NK-92 (cell line): Measurements from ENCODE around the gene SLC2A13.
"Not testable (repeated sequence)": the region's sequence is repeated elsewhere in the genome, so short reads cannot be mapped to it uniquely, and the experiment has no call there.

Experiments
- DNase-seq: peaks from one replicate; lab custom pipeline; 2025; ENCODE audit not compliant: unreplicated experiment; lab: John Stamatoyannopoulos, UW

SLC2A13 gene

DNA sequence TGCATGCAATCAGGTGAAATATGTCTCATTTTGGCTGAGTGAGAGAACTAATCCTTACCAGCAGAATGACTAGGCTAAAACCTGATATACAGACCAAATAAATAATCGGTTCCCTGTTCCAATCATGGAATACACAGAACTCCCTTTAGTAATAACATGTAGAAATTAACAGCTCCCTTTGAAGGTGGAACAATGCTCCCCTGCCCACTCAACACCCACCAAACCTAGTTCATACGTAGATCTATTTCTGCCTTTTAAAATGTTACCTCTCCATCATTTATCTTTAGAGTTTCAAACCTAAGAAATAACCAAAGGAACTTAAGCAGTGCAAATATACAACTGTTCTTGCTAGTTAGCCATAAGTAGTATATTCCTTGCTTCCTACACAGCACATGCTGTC is 332.6 kb downstream of the SLC2A13 start:
- DNase-seq: no peak

DNA sequence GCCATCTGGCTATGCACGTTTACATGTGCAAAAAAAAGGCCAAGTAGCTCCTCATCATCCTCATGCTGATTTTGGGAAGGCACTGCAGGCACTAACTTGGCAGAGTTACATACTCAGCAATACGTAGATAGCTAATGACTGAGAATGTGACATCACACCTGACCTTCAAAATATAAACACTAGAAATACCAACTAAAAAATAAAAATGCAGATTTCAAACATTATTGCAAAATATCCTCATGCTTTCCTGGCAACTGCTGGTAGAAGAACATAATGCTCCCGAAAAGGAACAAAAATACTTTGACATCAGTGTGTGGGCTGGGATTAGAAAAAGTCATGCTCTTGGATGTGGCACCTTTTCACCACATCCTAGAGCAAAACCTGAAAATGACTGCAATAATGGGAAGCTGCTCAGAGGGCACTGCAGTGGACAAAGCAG is 333.0 kb downstream of the SLC2A13 start:
- no peak for DNase-seq

DNA sequence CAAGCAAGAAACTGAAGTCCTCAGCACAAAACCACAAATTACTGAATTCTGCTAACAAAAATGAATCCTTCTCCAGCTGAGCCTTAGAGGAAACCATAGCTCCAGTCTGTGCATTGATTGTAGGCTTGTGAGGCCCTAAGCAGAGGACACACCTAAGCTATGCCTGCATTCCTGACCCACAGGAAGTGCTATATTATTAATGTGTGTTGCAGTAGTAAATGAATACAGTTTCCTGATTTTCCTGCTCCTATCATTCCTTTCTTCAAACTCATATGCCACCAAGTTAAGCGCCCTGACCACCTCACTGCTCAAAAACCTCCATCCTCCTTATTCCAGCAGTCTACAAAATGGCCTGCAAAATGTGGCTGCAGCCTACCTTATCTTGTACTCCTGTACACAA is 334.4 kb downstream of the SLC2A13 start:
- no peak for DNase-seq

DNA sequence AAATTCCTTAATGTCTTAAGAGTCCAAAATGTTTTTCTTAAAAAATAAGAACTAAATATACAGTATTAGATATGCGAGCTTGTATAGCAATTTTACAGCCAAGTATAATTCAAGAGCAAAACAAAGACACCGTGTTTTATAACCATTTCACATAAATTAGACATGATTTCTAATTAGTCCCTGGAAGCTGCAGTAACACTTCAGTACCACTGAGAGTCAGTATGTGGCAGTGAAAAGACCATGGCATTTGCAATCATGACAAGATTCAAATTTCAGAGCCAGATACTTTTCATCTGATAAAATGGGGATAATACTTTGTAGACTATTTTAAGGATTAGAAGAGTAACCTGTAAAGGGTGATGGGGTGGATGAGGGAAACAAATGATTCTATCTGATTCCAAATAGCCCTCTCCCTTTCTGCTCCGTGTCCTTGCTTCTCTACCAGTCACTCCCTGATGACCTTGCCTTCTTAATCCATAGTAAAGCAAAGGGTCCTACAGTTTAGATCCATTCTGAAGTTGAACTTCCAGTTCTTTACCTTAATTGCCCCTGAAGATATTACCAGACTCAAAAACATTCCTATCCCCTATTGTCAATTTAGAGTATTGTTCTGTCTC is 340.8 kb downstream of the SLC2A13 start:
- no peak for DNase-seq

DNA sequence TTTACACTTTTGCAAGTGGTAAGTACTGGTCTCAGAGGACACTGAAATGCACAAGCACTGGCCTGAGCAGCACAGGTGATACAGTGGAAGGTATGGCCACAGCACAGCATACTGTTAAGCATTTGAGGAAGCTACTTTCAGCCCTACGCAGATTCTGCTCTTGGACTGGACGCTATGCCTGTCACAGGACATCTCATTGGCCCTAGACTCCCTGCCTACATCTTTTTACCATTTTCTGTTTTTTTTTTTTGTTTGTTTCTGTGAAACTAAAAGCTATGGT is 342.1 kb downstream of the SLC2A13 start:
- DNase-seq: no peak

DNA sequence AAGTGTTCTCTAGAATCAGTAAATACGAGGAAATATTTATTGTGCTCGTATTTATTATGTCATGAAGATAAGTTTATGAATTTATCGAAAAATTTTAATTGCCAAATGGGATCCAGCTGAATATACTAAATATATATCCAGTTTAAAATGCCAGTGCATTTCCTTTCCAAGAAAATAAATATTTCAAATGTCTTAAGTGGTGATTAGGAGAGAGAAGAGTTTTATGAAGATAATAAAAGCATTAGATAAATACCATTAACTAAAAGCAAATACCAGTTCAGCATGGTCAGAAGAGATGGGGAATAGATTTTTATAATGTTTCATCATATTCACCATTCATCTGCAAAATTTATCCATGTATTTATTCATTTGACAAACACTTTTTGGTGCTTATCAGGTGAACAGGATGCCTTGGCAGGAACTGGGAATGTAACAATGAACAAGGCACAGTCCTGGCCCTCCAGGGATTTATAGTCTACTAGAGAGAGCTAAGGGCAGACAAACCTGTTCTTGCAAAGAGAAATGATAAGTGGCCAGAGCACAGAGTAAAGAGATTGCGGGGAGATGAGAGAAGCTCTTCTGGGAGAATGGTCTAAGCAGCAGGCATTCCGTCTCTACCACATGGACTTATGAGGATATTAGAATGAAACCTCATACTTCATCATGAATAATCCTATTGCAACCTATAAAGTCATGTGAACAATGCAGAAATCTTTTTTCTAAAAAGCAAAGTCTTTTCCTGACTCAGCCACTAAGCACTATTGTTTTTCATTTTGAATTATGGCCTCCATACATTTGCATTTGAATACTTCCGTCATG is 342.6 kb downstream of the SLC2A13 start:
- DNase-seq: no peak

DNA sequence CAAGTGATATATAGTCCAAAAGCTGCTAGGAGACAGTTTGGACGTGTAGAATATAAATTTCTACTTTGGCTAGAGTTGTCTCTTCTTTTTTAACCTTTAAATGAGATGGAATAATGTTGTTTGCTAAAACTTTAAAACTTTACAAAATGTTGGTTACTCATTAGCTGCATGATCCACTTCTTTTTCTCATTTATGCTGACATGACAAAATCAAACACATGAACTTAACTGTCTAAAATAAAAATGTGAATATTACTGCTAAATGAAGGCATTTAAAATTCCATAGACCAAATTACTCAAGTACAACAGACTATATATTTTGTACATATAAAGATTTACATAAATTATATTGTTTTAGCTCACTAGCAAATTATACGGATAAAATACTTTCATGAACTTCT is 350.4 kb downstream of the SLC2A13 start:
- DNase-seq: no peak

DNA sequence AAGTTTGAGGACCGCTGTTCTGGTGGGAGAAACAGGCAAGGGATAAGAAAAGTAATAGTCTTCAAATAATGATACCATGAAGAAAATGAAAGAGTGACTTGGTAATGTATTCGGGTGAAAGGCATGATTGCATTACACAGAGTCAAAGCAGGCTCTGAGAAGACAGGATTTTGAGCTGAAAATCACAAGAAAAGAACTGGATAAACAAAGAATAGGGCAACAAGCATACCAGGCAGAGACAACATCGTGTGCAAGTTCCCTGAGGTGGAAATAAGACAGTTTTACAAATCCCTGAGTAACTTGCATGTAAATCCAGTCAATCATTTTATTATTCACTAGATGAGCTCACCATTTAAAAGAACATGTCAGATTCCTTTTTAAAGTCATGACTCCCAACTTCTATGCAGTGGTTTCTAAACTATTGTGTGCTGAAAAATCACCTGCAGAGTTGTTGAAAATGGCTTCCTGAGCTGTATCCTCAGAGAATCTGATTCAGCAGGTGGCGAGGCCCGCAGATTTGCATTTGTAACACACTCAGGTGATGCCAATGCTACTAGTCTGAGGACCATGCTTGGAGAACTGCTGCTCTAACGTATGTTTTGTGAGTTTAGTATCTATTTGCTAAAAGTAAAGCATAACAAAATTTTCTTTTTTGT is 353.3 kb downstream of the SLC2A13 start:
- no peak for DNase-seq

DNA sequence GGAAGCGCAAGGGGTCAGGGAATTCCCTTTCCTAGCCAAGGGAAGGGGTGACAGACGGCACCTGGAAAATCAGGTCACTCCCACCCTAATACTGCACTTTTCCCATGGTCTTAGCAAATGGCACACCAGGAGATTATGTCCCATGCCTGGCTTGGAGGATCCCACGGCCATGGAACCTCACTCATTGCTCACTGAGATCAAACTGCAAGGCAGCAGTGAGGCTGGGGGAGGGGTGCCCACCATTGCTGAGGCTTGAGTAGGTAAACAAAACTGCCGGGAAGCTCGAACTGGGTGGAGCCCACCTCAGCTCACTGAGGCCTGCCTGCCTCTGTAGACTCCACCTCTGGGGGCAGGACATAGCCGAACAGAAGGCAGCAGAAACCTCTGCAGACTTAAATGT is 359.7 kb downstream of the SLC2A13 start:
- not testable (repeated sequence) for DNase-seq

DNA sequence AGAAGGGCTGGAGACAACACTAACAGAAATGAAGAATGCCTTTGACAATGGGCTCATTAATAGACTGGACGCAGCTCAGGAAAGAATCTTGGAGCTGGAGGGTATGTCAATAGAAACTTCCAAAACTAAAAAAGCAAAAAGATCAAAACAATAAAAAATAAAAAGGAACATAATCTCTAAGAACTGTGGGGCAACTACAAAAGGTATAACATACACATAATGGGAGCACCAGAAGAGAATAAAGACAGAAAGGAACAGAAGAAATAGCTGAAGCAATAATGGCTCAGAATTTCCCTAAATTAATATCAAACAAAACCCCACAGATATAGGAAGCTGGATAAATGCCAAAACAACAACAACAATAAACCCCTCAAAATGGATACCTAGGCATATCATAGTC is 362.2 kb downstream of the SLC2A13 start:
- DNase-seq: no peak

DNA sequence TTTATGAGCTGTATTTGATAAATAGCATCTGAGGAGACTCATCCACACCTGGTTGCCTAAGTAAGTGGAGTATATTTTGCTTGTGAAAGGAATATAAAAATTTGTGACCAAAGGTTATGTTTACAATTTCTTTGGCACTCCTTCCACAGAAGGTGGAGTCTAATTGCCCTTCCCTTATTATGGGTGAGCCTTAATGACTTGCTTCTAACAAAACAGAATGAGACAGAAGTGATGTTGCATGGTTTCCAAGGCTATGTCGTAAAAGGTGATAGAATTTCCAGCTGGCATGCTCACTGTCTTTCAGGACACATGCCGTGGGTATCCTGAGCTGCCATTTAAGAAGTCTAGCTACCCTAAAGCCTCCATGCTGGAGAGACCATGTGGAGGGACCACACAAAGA is 369.5 kb downstream of the SLC2A13 start:
- no peak for DNase-seq

DNA sequence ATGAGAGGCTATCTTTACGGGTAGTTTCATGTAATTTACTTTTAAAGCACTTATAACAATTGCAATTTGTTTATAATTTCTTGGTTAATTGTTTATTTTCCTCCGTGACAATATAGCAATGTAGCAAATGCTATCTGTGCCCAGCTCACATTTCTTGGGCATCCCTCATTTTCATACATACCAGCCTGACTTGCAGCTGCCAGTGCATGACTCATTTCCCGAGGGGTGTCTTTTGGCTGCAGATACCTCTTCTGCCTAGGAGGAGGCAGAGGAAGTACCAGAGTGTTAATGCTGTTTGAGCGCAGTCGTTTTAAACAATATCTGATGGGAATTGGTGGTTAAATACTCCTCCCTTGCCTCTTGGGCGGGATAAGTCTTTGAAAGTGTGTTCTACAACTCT is 382.1 kb downstream of the SLC2A13 start:
- no peak for DNase-seq

DNA sequence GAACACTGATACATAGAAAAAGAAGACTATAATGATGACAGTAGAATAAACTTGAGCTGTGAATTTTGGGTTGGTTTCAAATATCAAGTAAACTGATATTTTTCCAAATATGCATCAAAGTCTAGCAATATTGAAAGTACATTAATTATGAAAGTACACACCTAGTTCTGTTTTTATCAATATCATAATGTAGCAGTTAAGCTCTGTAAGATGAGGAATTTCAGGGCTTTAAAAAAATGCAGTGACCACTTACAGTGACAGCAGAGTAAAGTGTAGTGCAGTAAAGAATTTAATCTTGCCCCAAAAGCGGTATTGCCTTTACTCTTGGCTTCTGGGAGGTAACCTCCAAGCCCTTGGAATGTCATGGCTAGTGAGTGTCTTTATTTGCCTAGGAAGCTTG is 383.4 kb downstream of the SLC2A13 start:
- no peak for DNase-seq

DNA sequence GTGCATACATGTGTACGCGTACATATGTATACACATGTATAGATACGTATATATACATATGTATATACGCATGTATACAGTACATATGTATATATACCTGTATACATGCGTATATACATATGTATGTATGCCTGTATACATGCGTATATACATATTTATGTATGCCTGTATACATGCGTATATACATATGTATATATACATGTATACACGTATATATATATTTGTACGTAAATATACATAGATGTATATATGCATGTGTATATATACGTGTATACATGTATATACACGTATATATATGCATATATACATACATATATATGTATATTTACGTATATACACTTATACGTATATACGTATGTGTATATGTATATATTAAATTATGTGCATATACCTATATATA is 392.3 kb downstream of the SLC2A13 start:
- DNase-seq: no peak

DNA sequence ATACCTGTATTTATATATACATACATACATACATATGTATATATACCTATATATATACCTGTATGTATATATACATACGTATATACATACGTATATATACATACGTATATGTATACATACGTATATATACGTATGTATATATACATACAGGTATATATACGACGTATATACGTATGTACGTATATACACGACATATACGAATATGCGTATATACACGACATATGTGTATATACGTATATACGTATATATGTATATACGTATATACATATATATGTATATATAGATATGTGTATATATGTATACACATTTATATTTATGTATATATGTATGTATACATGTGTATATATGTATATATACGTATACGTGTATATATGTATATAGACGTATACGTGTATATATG is 393.5 kb downstream of the SLC2A13 start:
- no peak for DNase-seq
